Measurements from ENCODE around the gene SLC19A2.

GRCh38 chr1:169529068-169529642 lies 43.4 kb upstream of the SLC19A2 start:
- TF ChIP-seq EZH2 (IDR thresholded peaks at IDR 0.05; ENCODE audit: borderline replicate concordance, low read depth, low read length, poor library complexity, severe bottlenecking) (no peak), CTCF (conservative IDR thresholded peaks at IDR 0.05; ENCODE audit: low read depth, low read length) (no peak)

All from A673 (cell line).